Occipital lobe (tissue), 2 donors: ENCODE data around the gene LONP1. TPM values are rescaled to one million over a fixed set of nuclear protein-coding genes. Genes with fewer than 3 reads are reported as not detected.
"Not testable (repeated sequence)": the region's sequence is repeated elsewhere in the genome, so short reads cannot be mapped to it uniquely, and the experiment has no call there.

Source experiments
- DNase-seq: peaks from one replicate; lab custom pipeline; 2025; lab: John Stamatoyannopoulos, UW
- total RNA-seq: library from RNA; depleted of rRNA; stranded (reverse); fragments of >200 nt; gene quantifications from one replicate; pipeline ENCODE4 v1.2.3, GENCODE V29; 2014

The LONP1 gene
- total RNA-seq, 1 donor from 2014 or later, result 39.6 TPM

DNA sequence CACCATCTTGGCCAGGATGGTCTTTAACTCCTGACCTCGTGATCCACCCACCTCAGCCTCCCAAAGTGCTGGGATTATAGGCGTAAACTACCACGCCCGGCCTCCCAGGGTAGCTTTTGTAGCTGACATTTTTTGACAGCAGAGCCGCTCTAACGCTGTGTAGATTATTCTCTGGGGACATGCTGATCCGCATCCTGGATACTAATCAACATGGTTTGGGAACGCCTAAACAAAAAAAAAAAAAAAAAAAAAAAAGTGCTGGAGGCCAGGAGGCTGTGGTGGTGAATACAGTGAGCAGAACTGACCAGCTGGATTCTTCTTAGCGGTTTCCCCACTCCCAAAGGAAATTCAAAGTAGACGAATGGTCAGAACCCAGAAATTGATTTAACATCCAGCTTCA lies 5.1 kb downstream of the LONP1 start:
- DNase-seq, result no peak

DNA sequence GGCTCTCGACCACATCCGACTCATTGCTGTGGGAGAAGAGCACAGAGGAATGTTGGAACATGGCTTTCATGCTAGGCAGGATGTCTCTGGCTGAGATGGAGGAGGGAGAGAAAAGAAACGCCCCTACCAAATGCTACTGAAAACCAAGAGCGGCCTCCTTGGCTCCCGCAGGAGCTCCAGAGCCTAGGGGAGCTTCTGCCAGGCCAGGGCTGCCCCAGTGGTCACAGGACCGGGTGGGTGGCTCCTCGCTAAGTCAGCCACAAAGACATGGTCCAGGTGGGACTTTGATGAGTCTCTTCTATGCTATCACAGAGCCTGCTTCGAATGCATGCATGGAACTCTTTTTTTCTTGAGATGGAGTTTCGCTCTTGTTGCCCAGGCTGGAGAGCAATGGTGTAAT lies 6.7 kb downstream of the LONP1 start:
- DNase-seq, result no peak

- no peak for DNase-seq
Observed at GRCh38 chr19:5711713-5712161, 8.2 kb downstream of the LONP1 start.

DNA sequence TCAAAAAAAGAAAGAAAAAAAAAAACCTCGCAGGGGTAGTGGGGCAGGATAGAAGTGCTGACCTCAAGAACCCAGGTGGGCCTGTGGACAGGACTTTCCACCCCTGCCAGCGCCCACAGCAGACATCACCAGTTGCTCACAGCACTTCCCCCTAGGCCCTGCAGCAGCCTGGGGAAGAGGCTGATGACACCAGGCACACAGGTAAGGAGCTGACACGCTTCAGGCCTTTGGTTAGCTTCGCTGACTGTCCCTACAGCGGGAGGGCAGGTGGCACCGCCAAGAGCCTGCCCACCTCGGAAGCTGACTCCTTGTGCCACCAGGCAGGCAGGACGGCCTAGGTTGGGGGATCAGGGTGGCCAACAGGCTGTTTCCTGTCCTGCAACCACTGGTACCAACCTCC lies 8.9 kb downstream of the LONP1 start:
- DNase-seq, result no peak

DNA sequence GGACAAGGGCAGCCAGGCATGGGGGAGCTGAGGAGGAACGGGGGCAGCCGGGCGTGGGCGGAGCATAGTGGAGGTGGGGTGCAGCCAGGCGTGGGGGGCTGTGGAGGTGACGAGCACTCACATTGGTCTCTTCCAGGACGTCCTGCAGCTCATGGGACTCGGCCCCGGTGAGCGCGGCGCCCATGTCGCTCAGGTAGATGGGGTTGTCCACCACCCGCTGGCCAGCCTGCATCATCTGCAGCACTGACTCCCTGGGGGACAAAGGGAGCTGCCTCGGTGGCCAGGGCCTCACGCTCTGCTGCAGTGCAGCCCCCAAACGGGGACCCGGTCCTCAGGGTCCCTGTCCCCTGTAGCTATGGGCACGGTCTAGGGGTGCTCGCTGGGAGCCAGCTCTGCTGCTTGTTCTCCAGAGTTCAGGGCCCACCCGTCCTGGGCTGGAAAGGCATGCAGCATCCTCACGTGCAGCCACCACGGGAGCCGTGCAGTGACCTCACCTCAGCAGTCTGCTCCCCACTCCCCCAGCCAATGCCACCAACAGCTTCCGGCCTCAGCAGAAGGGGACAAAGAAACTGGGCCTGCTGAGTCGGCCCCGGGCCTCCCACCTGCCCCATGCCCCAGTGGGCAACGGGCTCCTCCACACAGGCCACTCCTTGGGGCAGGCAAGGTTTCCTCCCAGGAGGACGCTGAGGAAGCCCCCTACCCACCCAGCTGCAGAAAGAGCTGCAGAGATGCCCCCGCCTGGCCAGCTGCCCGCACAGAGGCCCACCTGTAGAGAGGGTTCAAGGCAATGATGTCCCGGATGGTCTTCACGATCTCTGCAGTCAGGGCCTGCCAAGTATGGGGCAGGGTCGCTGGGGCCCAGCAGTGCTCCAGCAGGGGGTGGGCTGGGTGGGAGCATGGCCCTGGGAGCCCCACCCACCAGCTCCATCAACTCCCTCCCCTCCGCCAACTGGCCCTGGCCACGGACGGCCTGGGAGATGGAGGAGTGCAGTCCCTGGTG lies 12.1 kb downstream of the LONP1 start:
- no peak for DNase-seq

GRCh38 chr19:5706876-5707573 lies 12.9 kb downstream of the LONP1 start:
- DNase-seq, result no peak

- no peak for DNase-seq
Observed at GRCh38 chr19:5705552-5705951, 14.4 kb downstream of the LONP1 start.

GRCh38 chr19:5703819-5704818 lies 15.8 kb downstream of the LONP1 start:
- DNase-seq, result no peak

- not testable (repeated sequence) for DNase-seq
Observed at GRCh38 chr19:5702053-5702410, 17.9 kb downstream of the LONP1 start.

GRCh38 chr19:5700455-5701092 lies 19.4 kb downstream of the LONP1 start:
- DNase-seq, result no peak

DNA sequence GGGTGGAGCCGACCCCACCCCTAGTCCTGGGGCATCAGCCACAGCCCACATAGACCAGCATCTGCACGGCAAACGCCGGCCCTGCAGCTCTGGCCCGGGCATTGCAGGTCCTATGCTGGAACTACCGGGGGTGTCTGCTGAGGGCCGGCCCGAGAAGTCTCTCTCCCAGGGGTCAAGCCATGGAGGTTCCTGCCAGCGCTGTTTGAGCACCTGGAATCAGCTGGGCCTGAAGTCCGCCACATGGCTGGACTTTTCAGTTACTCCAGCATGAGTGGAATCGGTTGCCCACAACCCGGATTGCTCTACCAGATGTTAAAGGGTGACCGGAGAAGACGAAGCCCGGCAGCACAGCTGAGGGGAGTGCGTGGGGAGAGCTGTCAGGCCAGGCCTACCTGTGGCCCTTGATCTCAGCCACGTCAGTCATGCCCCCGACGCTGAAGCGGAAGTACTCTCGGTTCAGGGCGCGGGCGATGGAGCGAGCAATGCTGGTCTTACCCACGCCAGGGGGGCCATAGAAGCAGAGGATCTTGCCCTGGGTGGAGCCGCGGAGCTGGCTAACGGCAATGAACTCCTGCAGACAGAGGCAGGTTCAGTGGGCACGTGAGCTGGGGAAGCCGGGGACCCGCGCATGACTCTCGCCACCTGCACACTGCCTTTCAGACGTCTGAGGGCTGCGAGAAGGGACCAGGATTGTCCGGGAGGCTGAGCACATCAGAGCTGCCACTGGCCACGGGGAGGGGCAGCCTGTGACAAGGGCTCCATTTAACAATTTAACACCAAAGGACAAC lies 21.1 kb downstream of the LONP1 start:
- no peak for DNase-seq

DNA sequence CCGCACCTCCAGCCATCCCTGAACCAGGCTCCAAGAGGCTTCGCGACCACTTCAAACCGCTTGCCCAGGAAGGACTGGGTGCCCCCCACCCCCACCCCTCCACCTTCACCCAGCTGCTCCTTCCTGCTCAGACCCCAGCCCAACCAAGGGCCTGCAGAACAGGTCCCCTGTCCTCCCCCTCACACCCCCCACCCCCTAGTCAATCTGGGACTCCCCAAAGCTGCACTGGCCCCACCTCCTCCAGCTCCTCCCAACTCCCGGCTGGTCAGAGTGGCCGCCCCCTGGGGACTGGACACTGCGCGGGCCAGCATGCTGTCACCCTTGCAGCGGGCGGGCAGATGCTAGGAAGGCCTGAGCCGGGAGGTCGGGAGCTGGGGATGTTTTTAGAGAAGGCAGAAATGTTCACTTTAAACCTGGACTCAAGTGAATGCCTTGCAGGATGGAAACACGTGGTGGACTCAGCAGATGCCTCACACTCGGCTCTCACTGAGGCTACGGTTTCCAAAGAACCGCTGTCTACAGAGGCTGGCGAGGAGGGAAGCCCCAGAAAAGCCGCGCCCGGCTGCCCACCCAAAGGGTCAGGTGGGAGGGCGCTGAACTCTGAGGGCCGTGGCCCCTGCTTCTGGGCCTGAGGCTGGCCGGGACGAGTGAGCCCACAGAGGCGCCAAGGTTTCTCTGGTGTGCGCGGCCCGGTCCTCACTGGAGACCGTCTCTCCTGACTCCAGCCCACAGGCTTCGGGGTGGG lies 21.9 kb downstream of the LONP1 start:
- no peak for DNase-seq

DNA sequence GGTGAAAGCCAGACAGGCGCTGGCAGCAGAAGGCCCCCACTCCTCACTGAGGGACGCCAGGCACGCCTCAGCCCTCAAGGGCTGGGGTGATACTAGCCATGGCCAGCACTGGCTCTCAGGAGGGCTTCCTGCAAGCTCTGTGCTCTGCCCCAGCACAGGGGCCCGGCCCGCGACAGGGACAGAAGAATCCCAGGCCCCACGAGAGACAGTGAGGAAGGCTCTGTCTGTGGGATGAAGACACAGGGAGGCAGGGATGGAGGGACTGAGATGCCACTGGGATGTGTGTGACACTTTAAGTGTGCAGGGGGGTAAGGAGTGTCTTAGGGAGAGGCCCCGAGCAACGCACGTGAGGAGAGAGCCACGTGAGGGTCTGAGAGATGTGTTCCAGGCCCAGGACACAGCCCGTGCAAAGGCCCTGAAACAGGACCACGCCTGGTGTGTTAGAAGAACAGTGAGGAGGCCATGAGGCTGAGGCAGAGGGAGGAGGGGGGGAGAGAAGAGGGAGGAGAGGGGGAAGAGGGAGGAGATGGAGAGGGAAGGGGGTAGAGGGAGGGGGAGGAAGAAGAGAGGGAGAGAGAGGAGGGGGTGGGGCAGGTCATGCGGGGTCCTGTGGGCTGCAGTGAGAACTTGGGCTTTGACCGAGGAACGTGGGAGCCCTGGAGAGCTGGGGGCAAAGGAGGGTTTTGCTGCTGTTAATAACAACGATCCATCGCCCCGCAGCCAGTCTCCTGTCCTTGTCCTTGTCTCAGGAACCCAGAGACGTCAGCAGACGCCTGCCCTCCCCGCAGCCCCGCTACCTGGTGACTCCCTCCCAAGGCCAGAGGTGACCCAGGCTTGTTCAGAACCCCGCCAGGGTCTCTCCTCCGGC lies 22.7 kb downstream of the LONP1 start:
- no peak for DNase-seq

GRCh38 chr19:5696196-5697021 lies 23.5 kb downstream of the LONP1 start:
- DNase-seq, result no peak

- DNase-seq, result no peak
Observed at GRCh38 chr19:5695649-5696195, 24.2 kb downstream of the LONP1 start.

DNA sequence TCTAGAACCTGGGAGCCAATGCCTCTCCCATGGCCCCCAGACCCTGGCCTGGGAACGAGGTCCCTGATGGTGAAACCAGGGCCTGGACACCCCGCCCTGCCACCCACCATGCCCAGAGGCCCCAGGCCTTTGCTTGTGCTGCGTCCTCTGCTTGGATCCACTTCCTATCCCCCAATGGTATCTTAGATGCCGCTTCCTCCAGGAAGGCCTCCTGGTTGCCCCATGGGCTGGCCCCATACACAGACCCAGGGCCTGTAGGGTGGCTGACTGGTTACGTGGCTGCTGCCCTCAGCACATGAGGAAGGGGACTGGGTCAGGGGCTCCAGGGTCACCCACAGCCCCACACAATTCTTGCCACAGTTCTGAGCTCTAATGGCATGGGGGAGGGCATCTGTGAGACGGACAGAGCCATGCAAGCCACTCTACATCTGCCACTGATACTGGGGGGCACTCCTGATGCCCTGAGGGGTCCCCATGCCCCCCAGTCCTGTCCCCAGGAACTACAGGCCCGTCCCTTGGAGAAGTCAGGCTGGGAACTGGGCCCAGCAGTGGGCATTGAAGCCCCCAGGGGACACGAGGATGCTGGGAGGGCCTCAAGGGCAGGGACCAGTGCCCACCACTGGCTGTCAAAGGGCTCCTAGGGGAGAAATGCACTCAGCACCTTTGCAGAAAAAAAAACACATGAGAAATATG lies 24.8 kb downstream of the LONP1 start:
- no peak for DNase-seq
